GM12878 (cell line): ENCODE results near the gene SCN7A. TPM values are rescaled to one million over a fixed set of nuclear protein-coding genes. Genes with fewer than 3 reads are reported as not detected.

Source experiments
- ATAC-seq: fragments of 200-7000 bp; cut with Tn5 transposase; 3 replicates; pipeline ENCODE4 v1.9.1; 2020; ENCODE audit warnings: mild to moderate bottlenecking, moderate library complexity
- BruUV-seq: library from RNA; stranded (reverse); fragments of 400-500 nt; replicated peaks from 2 replicates; lab custom pipeline; 2021; lab: Mats Ljungman, UMichigan
- CTCF ChIA-PET: fragments of 300-600 bp; sonication (Branson Sonifier 250); formaldehyde crosslinking; extraction: SDS; loops from one replicate; lab custom pipeline; 2021; ENCODE audit warnings: inconsistent platforms; lab: Yijun Ruan, JAX
- POLR2A ChIA-PET: fragments of 350-600 bp; formaldehyde crosslinking; extraction: SDS; loops from one replicate; lab custom pipeline; 2021; ENCODE audit warnings: inconsistent platforms; lab: Charles Lee
- RAD21 ChIA-PET: fragments of 300-600 bp; sonication (Branson Sonifier 250); formaldehyde crosslinking; loops from one replicate; lab custom pipeline; 2023; ENCODE audit warnings: antibody characterized with exemption; ENCODE audit not compliant: unreplicated experiment; lab: Charles Lee
- SMC1A ChIA-PET: fragments of 300-600 bp; sonication (Branson Sonifier 250); formaldehyde crosslinking; loops from one replicate; lab custom pipeline; 2023; ENCODE audit not compliant: unreplicated experiment, uncharacterized antibody; lab: Charles Lee
- DNase-seq: peaks from one replicate; pipeline ENCODE4 v3.0.0-alpha.2; 2011; ENCODE audit warnings: low read depth, low spot score
- FAIRE-seq: peaks from 3 replicates; lab custom pipeline; 2011; peaks lifted over from hg19 to GRCh38; lab: Jason Lieb, UNC
- H2AFZ ChIP-seq: 2 replicates; pipeline ENCODE4 v1.6.0; 2011; ENCODE audit warnings: low read depth, low read length, control low read depth; ENCODE audit not compliant: control insufficient read depth
- H3K27ac ChIP-seq: 2 replicates; pipeline ENCODE4 v1.5.1; 2011; ENCODE audit warnings: control low read depth; ENCODE audit not compliant: control insufficient read depth, insufficient read depth
- H3K27me3 ChIP-seq, 2 experiments: replicated peaks in 1 of 2; 2 replicates each; pipeline versions ENCODE4 v1.6.0 to v1.6.1; 2011; ENCODE audit warnings: low read length in 1 of 2; ENCODE audit not compliant: control insufficient read depth in 2 of 2, insufficient read depth in 2 of 2
- H3K36me3 ChIP-seq, 2 experiments: 2 replicates each; pipeline ENCODE4 v1.5.1; 2011; ENCODE audit warnings: low read length in 1 of 2; ENCODE audit not compliant: control insufficient read depth in 2 of 2, insufficient read depth in 2 of 2
- H3K4me1 ChIP-seq: 2 replicates; pipeline ENCODE4 v1.6.1; 2011; ENCODE audit warnings: mild to moderate bottlenecking, low read length, moderate library complexity, mixed read lengths; ENCODE audit not compliant: control insufficient read depth, insufficient read depth
- H3K4me2 ChIP-seq: 2 replicates; pipeline ENCODE4 v1.6.0; 2011; ENCODE audit warnings: control low read depth; ENCODE audit not compliant: control insufficient read depth, insufficient read depth
- H3K4me3 ChIP-seq: fragments of 200-600 bp; sonication (generic); 2 replicates; pipeline ENCODE4 v1.5.1; 2016
- H3K79me2 ChIP-seq: 2 replicates; pipeline ENCODE4 v1.6.0; 2011; ENCODE audit warnings: low read length; ENCODE audit not compliant: control insufficient read depth, insufficient read depth
- H3K9ac ChIP-seq: 2 replicates; pipeline ENCODE4 v1.8.0; 2011; ENCODE audit warnings: low read length, control low read depth, mixed read lengths; ENCODE audit not compliant: control insufficient read depth, insufficient read depth
- H3K9me3 ChIP-seq: replicated peaks from 3 replicates; pipeline ENCODE4 v1.5.1; 2011; ENCODE audit warnings: mild to moderate bottlenecking, low read length; ENCODE audit not compliant: control insufficient read depth, insufficient read depth
- H4K20me1 ChIP-seq: 2 replicates; pipeline ENCODE4 v1.6.0; 2011; ENCODE audit not compliant: control insufficient read depth, insufficient read depth
- ASH2L ChIP-seq: fragments of 300-600, 200-600 bp; sonication (generic); IDR thresholded peaks from 2 replicates; pipeline ENCODE4 v1.6.1; 2017; ENCODE audit warnings: low read depth, mild to moderate bottlenecking, borderline replicate concordance
- BACH1 ChIP-seq: fragments of 450-650 bp; IDR thresholded peaks from 2 replicates; pipeline ENCODE4 v1.6.1; 2017; ENCODE audit warnings: mild to moderate bottlenecking, borderline replicate concordance
- BCLAF1 ChIP-seq: fragments of 450-650 bp; IDR thresholded peaks from 2 replicates; pipeline ENCODE4 v1.6.1; 2017; ENCODE audit warnings: antibody characterized with exemption, mild to moderate bottlenecking, moderate library complexity
- BMI1 ChIP-seq: fragments of 450-650 bp; IDR thresholded peaks from 2 replicates; pipeline ENCODE4 v1.6.1; 2016; ENCODE audit warnings: mild to moderate bottlenecking, moderate library complexity, borderline replicate concordance
- CBX5 ChIP-seq: sonication (generic); IDR thresholded peaks from 2 replicates; pipeline ENCODE4 v1.6.1; 2016; ENCODE audit warnings: low read depth, moderate library complexity, mild to moderate bottlenecking, inconsistent platforms
- CHD2 ChIP-seq: IDR thresholded peaks from 2 replicates; pipeline ENCODE4 v1.6.1; 2011; ENCODE audit warnings: low read depth, low read length, improper control_type of control experiment, borderline replicate concordance
- HCFC1 ChIP-seq: fragments of 150-350 bp; IDR thresholded peaks from 2 replicates; pipeline ENCODE4 v1.6.1; 2014; ENCODE audit warnings: low read length
- HDAC2 ChIP-seq: fragments of 200-600 bp; sonication (generic); IDR thresholded peaks from 2 replicates; pipeline ENCODE4 v1.6.1; 2017
- JUNB ChIP-seq: IDR thresholded peaks from 2 replicates; pipeline ENCODE4 v1.6.1; 2016; ENCODE audit warnings: antibody characterized with exemption, mild to moderate bottlenecking
- KDM1A ChIP-seq: fragments of 200-600 bp; sonication (generic); IDR thresholded peaks from 2 replicates; pipeline ENCODE4 v1.6.1; 2016; ENCODE audit warnings: borderline replicate concordance
- NBN ChIP-seq: fragments of 450-650 bp; IDR thresholded peaks from 2 replicates; pipeline ENCODE4 v1.6.1; 2016
- NFYA ChIP-seq: IDR thresholded peaks from 2 replicates; pipeline ENCODE4 v1.6.1; 2011; ENCODE audit warnings: low read depth, mild to moderate bottlenecking, low read length, improper control_type of control experiment, borderline replicate concordance
- PML ChIP-seq: IDR thresholded peaks from 2 replicates; pipeline ENCODE4 v1.6.1; 2012; ENCODE audit warnings: low read length, inconsistent platforms
- RELA ChIP-seq: fragments of 450-650 bp; IDR thresholded peaks from 2 replicates; pipeline ENCODE4 v1.8.0; 2014; ENCODE audit warnings: borderline replicate concordance; ENCODE audit not compliant: partially characterized antibody
- RUNX3 ChIP-seq: IDR thresholded peaks from 2 replicates; pipeline ENCODE4 v1.6.1; 2012; ENCODE audit warnings: low read length, inconsistent platforms
- SMARCA5 ChIP-seq: fragments of 450-650 bp; IDR thresholded peaks from 2 replicates; pipeline ENCODE4 v1.6.1; 2017; ENCODE audit warnings: mild to moderate bottlenecking
- ZBTB33 ChIP-seq: fragments of 450-650 bp; IDR thresholded peaks from 2 replicates; pipeline ENCODE4 v1.6.1; 2017; ENCODE audit warnings: mild to moderate bottlenecking
- ZSCAN29 ChIP-seq: fragments of 450-650 bp; IDR thresholded peaks from 2 replicates; pipeline ENCODE4 v1.6.1; 2017; ENCODE audit warnings: mild to moderate bottlenecking, moderate library complexity
- WGBS: methylation state at CpG from one replicate; pipeline ENCODE4 v1.1.6; 2016; ENCODE audit warnings: low lambda C conversion rate; ENCODE audit not compliant: insufficient replicate concordance, insufficient coverage; ENCODE audit errors: missing lambda C conversion rate; 5-methylcytosine and 5-hydroxymethylcytosine counted together
- in situ Hi-C: fragments of 300-500 bp; cut with MboI; formaldehyde crosslinking; loops from 9 replicates; pipeline ENCODE4 v1.14.3; 2018; ENCODE audit warnings: mixed read lengths
- intact Hi-C: fragments of 100-400 bp; cut with micrococcal nuclease; formaldehyde crosslinking; loops from one replicate; pipeline ENCODE4 v1.14.2; 2022; ENCODE audit not compliant: unreplicated experiment
- polyA plus RNA-seq, 11 experiments: library from polyadenylated mRNA; depleted of rRNA in 4 of 11; unstranded in 6 of 11; stranded (reverse) in 5 of 11; fragments of >200 nt; fragmentation: Nextera tagmentation in 4 of 11; fragmentation: Illumina TruSeq in 1 of 11; extraction: Ambion mirVana in 4 of 11; extraction: Trizol in 1 of 11; gene quantifications; 1 replicate in 1 of 11; 2 replicates in 10 of 11; pipeline versions ENCODE4 v1.2.1 to v1.2.3, GENCODE V29; 2011 to 2016; ENCODE audit warnings: inconsistent platforms in 2 of 11, missing spikeins in 2 of 11, low read depth in 1 of 11
- total RNA-seq, 4 experiments: library from RNA; depleted of rRNA in 3 of 4; stranded (reverse); fragments of >200 nt in 3 of 4; fragmentation: Illumina TruSeq in 1 of 4; extraction: Trizol in 1 of 4; gene quantifications; 2 replicates each; pipeline versions ENCODE4 v1.2.1 to v1.2.3, GENCODE V29; 2013 to 2021

Gene SCN7A
- total and polyA plus RNA-seq, 10 of the 15 experiments (the other 5 are each of a cell fraction or from before 2014, with no cell fraction given), result 0.05 TPM; not detected in 9

- ChIA-PET SMC1A (no interaction called here), CTCF (no interaction called here), RAD21 (no interaction called here), POLR2A (no interaction called here)
- H3K4me1 ChIP-seq, result no peaks in the 10 kb centered on the region
- H3K27me3 ChIP-seq, result no peaks in the 10 kb centered on the region
- H3K9me3 ChIP-seq, result no peaks in the 10 kb centered on the region
- no peak overlapping the region for H3K4me2 ChIP-seq
- no peaks in the 10 kb centered on the region for H3K79me2 ChIP-seq
- in situ Hi-C loops, result no loop called here
- BruUV-seq, result no TSS peak
- 46% methylated on average over 5 of the region's 5 CpGs for WGBS
- no peak overlapping the region for H3K27ac ChIP-seq
- no peak for DNase-seq
- FAIRE-seq, result no peak
- no peak for ATAC-seq
- H4K20me1 ChIP-seq, result no peaks in the 10 kb centered on the region
- no peaks in the 10 kb centered on the region for H3K36me3 ChIP-seq
- TF ChIP-seq JUNB (no peak), NBN (no peak), ASH2L (no peak), HCFC1 (no peak), PML (no peak), ZSCAN29 (no peak)
- TF ChIP-seq, all 136 proteins: peak for 0
- Histone ChIP-seq H3K4me3 (no peak overlapping the region), H3K9ac (no peak overlapping the region), H2AFZ (no peak overlapping the region)
- intact Hi-C loops, result no loop called here
Observed at GRCh38 chr2:166463640-166464039, 30.4 kb downstream of the SCN7A start.

- ChIA-PET CTCF (no interaction called here), POLR2A (no interaction called here), SMC1A (no interaction called here), RAD21 (no interaction called here)
- Histone ChIP-seq H3K27me3 (no peaks in the 10 kb centered on the region), H4K20me1 (no peaks in the 10 kb centered on the region), H3K9me3 (no peaks in the 10 kb centered on the region), H3K4me3 (no peak overlapping the region), H3K27ac (no peak overlapping the region), H3K79me2 (no peaks in the 10 kb centered on the region), H2AFZ (no peak overlapping the region), H3K9ac (no peak overlapping the region), H3K4me1 (no peaks in the 10 kb centered on the region), H3K4me2 (no peak overlapping the region), H3K36me3 (no peaks in the 10 kb centered on the region)
- in situ Hi-C loops (no loop called here), intact Hi-C loops (no loop called here)
- WGBS, result 0% methylated on average over 1 of the region's 1 CpG
- BruUV-seq, result no TSS peak
- DNase-seq (no peak), FAIRE-seq (no peak), ATAC-seq (no peak)
- TF ChIP-seq RUNX3 (no peak), RELA (no peak), HDAC2 (no peak), SMARCA5 (no peak), BACH1 (no peak), ZBTB33 (no peak), CBX5 (no peak), NFYA (no peak), KDM1A (no peak), HCFC1 (no peak), CHD2 (no peak), BCLAF1 (no peak), BMI1 (no peak)
Observed at GRCh38 chr2:166458674-166459073, 35.4 kb downstream of the SCN7A start.
